Activated naive CD8-positive, alpha-beta T cell treated with anti-CD3 and anti-CD28 coated beads, Interleukin-2, amount 10 ng/mL, durations not matched to agents 7 days and 5 days (primary cell): ENCODE results near the gene EPAS1. TPM values are rescaled to one million over a fixed set of nuclear protein-coding genes. Genes with fewer than 3 reads are reported as not detected.

Experiments used
- ATAC-seq: fragments of 150-1000 bp; cut with Tn5 transposase; one replicate; pipeline ENCODE4 v1.10.0; 2021; ENCODE audit warnings: low read depth, moderate library complexity
- POLR2A ChIA-PET: fragments of 350-600 bp; sonication (Branson Sonifier 250); formaldehyde crosslinking; loops from one replicate; lab custom pipeline; 2021; ENCODE audit warnings: antibody characterized with exemption; lab: Charles Lee
- DNase-seq: peaks from one replicate; pipeline ENCODE4 v3.0.0; 2021
- H3K27ac Mint-ChIP-seq: one replicate; pipeline ENCODE4 v1.8.0; 2022; ENCODE audit warnings: mild to moderate bottlenecking, mixed read lengths
- H3K27me3 Mint-ChIP-seq: one replicate; pipeline ENCODE4 v1.8.0; 2022; ENCODE audit warnings: mild to moderate bottlenecking, moderate library complexity, mixed read lengths
- H3K36me3 Mint-ChIP-seq: one replicate; pipeline ENCODE4 v1.8.0; 2021; ENCODE audit warnings: mild to moderate bottlenecking, mixed read lengths
- H3K4me1 Mint-ChIP-seq: one replicate; pipeline ENCODE4 v1.8.0; 2021; ENCODE audit warnings: mixed read lengths
- H3K4me3 Mint-ChIP-seq: one replicate; pipeline ENCODE4 v1.8.0; 2022; ENCODE audit warnings: mild to moderate bottlenecking, moderate library complexity, mixed read lengths
- H3K9me3 Mint-ChIP-seq: one replicate; pipeline ENCODE4 v1.8.0; 2021; ENCODE audit warnings: mixed read lengths
- total RNA-seq, 2 experiments: library from RNA; stranded (reverse); gene quantifications; one replicate each; pipeline ENCODE4 v1.2.3, GENCODE V29; 2021

Gene EPAS1
- total RNA-seq, 2 experiments from 2014 or later, result 11.7 to 13.1 TPM

- H3K27ac Mint-ChIP-seq, result peak overlapping the region; percentile 10
- POLR2A ChIA-PET, result no interaction called here
- peaks cover 35% of the 10 kb centered on the region for H3K4me1 Mint-ChIP-seq
- ATAC-seq (no peak), DNase-seq (peak; percentile 58)
- no peaks in the 10 kb centered on the region for H3K9me3 Mint-ChIP-seq
- peaks cover 3% of the 10 kb centered on the region for H3K36me3 Mint-ChIP-seq
- peaks cover 89% of the 10 kb centered on the region for H3K27me3 Mint-ChIP-seq
- H3K4me3 Mint-ChIP-seq, result peak overlapping the region; percentile 82
These were observed 1.5 kb downstream of the EPAS1 start for GRCh38 chr2:46298522-46299353.

GRCh38 chr2:46299365-46300263 is 2.4 kb downstream of the EPAS1 start:
- no peaks in the 10 kb centered on the region for H3K9me3 Mint-ChIP-seq
- peak overlapping the region; percentile 82 for H3K4me3 Mint-ChIP-seq
- no peak overlapping the region for H3K27ac Mint-ChIP-seq
- peaks cover 82% of the 10 kb centered on the region for H3K27me3 Mint-ChIP-seq
- POLR2A ChIA-PET, result no interaction called here
- peaks cover 37% of the 10 kb centered on the region for H3K4me1 Mint-ChIP-seq
- ATAC-seq, result no peak
- peaks cover 3% of the 10 kb centered on the region for H3K36me3 Mint-ChIP-seq
- no peak for DNase-seq

GRCh38 chr2:46300406-46300832 is 3.2 kb downstream of the EPAS1 start:
- Mint-ChIP-seq H3K4me1 (peaks cover 45% of the 10 kb centered on the region), H3K36me3 (peaks cover 8% of the 10 kb centered on the region), H3K9me3 (peaks cover 5% of the 10 kb centered on the region), H3K4me3 (no peak overlapping the region), H3K27me3 (peaks cover 77% of the 10 kb centered on the region), H3K27ac (no peak overlapping the region)
- POLR2A ChIA-PET, result no interaction called here
- DNase-seq (no peak), ATAC-seq (no peak)

GRCh38 chr2:46302005-46302695 is 4.9 kb downstream of the EPAS1 start:
- Mint-ChIP-seq H3K4me1 (peaks cover 51% of the 10 kb centered on the region), H3K9me3 (peaks cover 5% of the 10 kb centered on the region), H3K4me3 (no peak overlapping the region), H3K27ac (no peak overlapping the region), H3K36me3 (peaks cover 8% of the 10 kb centered on the region), H3K27me3 (peaks cover 77% of the 10 kb centered on the region)
- DNase-seq, result no peak
- POLR2A ChIA-PET, result interaction anchor here (0.6 kb wide), 3 partner anchors 23 to 233 kb away, joined by 3 to 5 read pairs (median 4); no protein-coding TSS in a partner anchor
- no peak for ATAC-seq

- Mint-ChIP-seq H3K9me3 (peaks cover 5% of the 10 kb centered on the region), H3K4me3 (no peak overlapping the region), H3K27me3 (peaks cover 77% of the 10 kb centered on the region), H3K4me1 (peaks cover 47% of the 10 kb centered on the region), H3K27ac (no peak overlapping the region), H3K36me3 (peaks cover 8% of the 10 kb centered on the region)
- POLR2A ChIA-PET, result interaction anchor here (0.6 to 1.3 kb wide), 2 partner anchors 60 to 232 kb away, joined by 5 to 6 read pairs; no protein-coding TSS in a partner anchor
- ATAC-seq (no peak), DNase-seq (no peak)
These were observed 6.0 kb downstream of the EPAS1 start for GRCh38 chr2:46303233-46303632.

- Mint-ChIP-seq H3K4me1 (peaks cover 46% of the 10 kb centered on the region), H3K36me3 (peaks cover 8% of the 10 kb centered on the region), H3K27ac (no peak overlapping the region), H3K27me3 (peaks cover 73% of the 10 kb centered on the region), H3K4me3 (peak overlapping the region; percentile 5), H3K9me3 (peaks cover 5% of the 10 kb centered on the region)
- POLR2A ChIA-PET, result interaction anchor here (1.3 kb wide), 1 partner anchor 59 kb away, joined by 6 read pairs; no protein-coding TSS in a partner anchor
- ATAC-seq, result no peak
- no peak for DNase-seq
These were observed 6.6 kb downstream of the EPAS1 start for GRCh38 chr2:46303822-46304221.

GRCh38 chr2:46304635-46305034 is 7.4 kb downstream of the EPAS1 start:
- H3K27me3 Mint-ChIP-seq, result peaks cover 71% of the 10 kb centered on the region
- peak overlapping the region; percentile 74 for H3K4me3 Mint-ChIP-seq
- H3K36me3 Mint-ChIP-seq, result peaks cover 9% of the 10 kb centered on the region
- peaks cover 38% of the 10 kb centered on the region for H3K4me1 Mint-ChIP-seq
- ATAC-seq, result peak; percentile 90
- POLR2A ChIA-PET, result interaction anchor here (1.5 kb wide), 1 partner anchor 15 kb away, joined by 4 read pairs; no protein-coding TSS in a partner anchor
- no peak for DNase-seq
- peak overlapping the region; percentile 77 for H3K27ac Mint-ChIP-seq
- peaks cover 5% of the 10 kb centered on the region for H3K9me3 Mint-ChIP-seq

GRCh38 chr2:46305187-46305586 is 8.0 kb downstream of the EPAS1 start:
- peak overlapping the region; percentile 74 for H3K4me3 Mint-ChIP-seq
- H3K27ac Mint-ChIP-seq, result peak overlapping the region; percentile 77
- H3K27me3 Mint-ChIP-seq, result peaks cover 69% of the 10 kb centered on the region
- H3K4me1 Mint-ChIP-seq, result peaks cover 38% of the 10 kb centered on the region
- ATAC-seq, result no peak
- H3K36me3 Mint-ChIP-seq, result peaks cover 11% of the 10 kb centered on the region
- peaks cover 5% of the 10 kb centered on the region for H3K9me3 Mint-ChIP-seq
- no peak for DNase-seq
- POLR2A ChIA-PET, result interaction anchor here (1.5 kb wide), 1 partner anchor 14 kb away, joined by 4 read pairs; no protein-coding TSS in a partner anchor

GRCh38 chr2:46305767-46306166 is 8.6 kb downstream of the EPAS1 start:
- Mint-ChIP-seq H3K27ac (no peak overlapping the region), H3K27me3 (peaks cover 63% of the 10 kb centered on the region), H3K36me3 (peaks cover 11% of the 10 kb centered on the region), H3K4me3 (no peak overlapping the region), H3K9me3 (peaks cover 5% of the 10 kb centered on the region), H3K4me1 (peaks cover 38% of the 10 kb centered on the region)
- ATAC-seq (no peak), DNase-seq (no peak)
- POLR2A ChIA-PET, result no interaction called here

- H3K27ac Mint-ChIP-seq, result no peak overlapping the region
- POLR2A ChIA-PET, result no interaction called here
- peaks cover 5% of the 10 kb centered on the region for H3K9me3 Mint-ChIP-seq
- DNase-seq (no peak), ATAC-seq (no peak)
- H3K36me3 Mint-ChIP-seq, result peaks cover 11% of the 10 kb centered on the region
- peaks cover 61% of the 10 kb centered on the region for H3K27me3 Mint-ChIP-seq
- H3K4me1 Mint-ChIP-seq, result peaks cover 38% of the 10 kb centered on the region
- H3K4me3 Mint-ChIP-seq, result no peak overlapping the region
These were observed 9.1 kb downstream of the EPAS1 start for GRCh38 chr2:46306330-46306751.

- no peak for ATAC-seq
- Mint-ChIP-seq H3K4me3 (no peak overlapping the region), H3K36me3 (peaks cover 11% of the 10 kb centered on the region), H3K9me3 (peaks cover 5% of the 10 kb centered on the region), H3K27me3 (peaks cover 53% of the 10 kb centered on the region), H3K4me1 (peaks cover 36% of the 10 kb centered on the region), H3K27ac (no peak overlapping the region)
- DNase-seq, result no peak
- POLR2A ChIA-PET, result no interaction called here
These were observed 9.9 kb downstream of the EPAS1 start for GRCh38 chr2:46306988-46307655.

GRCh38 chr2:46308081-46308480 is 10.9 kb downstream of the EPAS1 start:
- ATAC-seq, result no peak
- DNase-seq, result no peak
- H3K36me3 Mint-ChIP-seq, result peaks cover 11% of the 10 kb centered on the region
- H3K27ac Mint-ChIP-seq, result no peak overlapping the region
- H3K4me3 Mint-ChIP-seq, result no peak overlapping the region
- H3K4me1 Mint-ChIP-seq, result peaks cover 31% of the 10 kb centered on the region
- H3K9me3 Mint-ChIP-seq, result peaks cover 5% of the 10 kb centered on the region
- peaks cover 46% of the 10 kb centered on the region for H3K27me3 Mint-ChIP-seq
- POLR2A ChIA-PET, result no interaction called here
